ENCODE data around the gene PURA.

Gene PURA

DNA sequence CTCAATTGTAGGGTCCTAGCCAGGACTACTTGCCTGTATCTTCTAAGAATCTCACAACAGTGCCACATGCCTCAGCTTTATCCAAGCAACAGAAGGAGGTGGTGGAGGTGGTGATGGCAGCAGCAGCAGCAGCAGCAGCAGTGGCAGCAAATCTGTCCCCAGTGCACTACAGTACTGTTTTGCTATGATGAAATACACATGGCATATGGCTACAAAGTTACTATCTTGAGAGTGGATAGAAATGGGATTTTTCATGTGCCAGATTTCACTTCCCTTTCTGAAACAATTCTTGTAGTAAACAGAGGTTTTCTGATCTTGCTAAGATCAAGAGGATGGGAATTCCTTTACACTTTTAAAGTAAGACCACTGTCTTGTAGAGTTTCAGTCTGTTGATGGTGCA is 53.0 kb downstream of the PURA start:
- TF ChIP-seq, protein P1, sequence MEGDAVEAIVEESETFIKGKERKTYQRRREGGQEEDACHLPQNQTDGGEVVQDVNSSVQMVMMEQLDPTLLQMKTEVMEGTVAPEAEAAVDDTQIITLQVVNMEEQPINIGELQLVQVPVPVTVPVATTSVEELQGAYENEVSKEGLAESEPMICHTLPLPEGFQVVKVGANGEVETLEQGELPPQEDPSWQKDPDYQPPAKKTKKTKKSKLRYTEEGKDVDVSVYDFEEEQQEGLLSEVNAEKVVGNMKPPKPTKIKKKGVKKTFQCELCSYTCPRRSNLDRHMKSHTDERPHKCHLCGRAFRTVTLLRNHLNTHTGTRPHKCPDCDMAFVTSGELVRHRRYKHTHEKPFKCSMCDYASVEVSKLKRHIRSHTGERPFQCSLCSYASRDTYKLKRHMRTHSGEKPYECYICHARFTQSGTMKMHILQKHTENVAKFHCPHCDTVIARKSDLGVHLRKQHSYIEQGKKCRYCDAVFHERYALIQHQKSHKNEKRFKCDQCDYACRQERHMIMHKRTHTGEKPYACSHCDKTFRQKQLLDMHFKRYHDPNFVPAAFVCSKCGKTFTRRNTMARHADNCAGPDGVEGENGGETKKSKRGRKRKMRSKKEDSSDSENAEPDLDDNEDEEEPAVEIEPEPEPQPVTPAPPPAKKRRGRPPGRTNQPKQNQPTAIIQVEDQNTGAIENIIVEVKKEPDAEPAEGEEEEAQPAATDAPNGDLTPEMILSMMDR (IDR thresholded peaks at IDR 0.05; ENCODE audit: control insufficient read depth, extremely low read depth, insufficient read depth), result no peak
- no peak for DNase-seq (ENCODE audit: low read depth)
- H3K4me3 ChIP-seq (ENCODE audit: low read depth, low read length), result no peak overlapping the region

DNA sequence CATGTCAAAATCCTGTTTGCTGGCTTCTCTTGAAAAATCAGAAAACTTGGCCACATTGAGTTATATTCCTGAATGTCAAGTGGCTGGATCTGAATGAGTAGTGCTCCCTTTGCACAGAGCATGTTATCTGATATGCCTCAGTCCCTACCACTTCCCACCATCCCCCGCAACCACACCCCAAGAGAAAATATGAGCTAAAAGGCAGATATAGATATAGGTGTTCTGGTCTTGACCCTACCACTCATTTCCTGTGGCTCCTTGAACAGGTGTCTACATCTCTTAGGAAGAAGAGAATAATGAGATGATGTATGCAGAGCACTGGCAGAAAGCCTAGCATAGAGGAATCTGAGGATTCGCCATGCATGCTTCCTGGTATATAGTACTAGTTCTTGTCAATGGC is 54.5 kb downstream of the PURA start:
- no peak for DNase-seq (ENCODE audit: low read depth)
- H3K4me3 ChIP-seq (ENCODE audit: low read depth, low read length), result no peak overlapping the region
- TF ChIP-seq, protein P1 (IDR thresholded peaks at IDR 0.05; ENCODE audit: control insufficient read depth, extremely low read depth, insufficient read depth), result no peak

DNA sequence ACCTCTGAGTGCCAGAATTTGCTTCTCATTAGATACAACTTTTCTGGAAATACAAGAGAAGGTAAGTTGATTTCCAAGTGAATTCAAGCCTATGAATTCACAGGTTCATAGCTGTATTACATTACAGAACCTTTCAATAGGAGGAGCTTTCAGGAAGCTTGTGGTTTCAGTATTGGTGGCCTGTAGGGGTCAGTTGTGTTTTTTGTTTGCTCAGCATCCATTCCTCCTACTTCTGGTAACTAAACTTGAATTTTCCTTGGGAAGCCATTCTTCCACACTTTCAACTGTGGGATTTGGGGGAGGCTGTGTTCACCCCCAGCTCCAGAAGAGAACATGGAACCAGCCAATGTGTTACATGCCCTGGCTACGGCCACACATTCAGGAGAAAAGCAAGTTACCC is 55.5 kb downstream of the PURA start:
- no peak for DNase-seq (ENCODE audit: low read depth)
- H3K4me3 ChIP-seq (ENCODE audit: low read depth, low read length), result no peak overlapping the region
- TF ChIP-seq, protein P1 (IDR thresholded peaks at IDR 0.05; ENCODE audit: control insufficient read depth, extremely low read depth, insufficient read depth), result no peak

DNA sequence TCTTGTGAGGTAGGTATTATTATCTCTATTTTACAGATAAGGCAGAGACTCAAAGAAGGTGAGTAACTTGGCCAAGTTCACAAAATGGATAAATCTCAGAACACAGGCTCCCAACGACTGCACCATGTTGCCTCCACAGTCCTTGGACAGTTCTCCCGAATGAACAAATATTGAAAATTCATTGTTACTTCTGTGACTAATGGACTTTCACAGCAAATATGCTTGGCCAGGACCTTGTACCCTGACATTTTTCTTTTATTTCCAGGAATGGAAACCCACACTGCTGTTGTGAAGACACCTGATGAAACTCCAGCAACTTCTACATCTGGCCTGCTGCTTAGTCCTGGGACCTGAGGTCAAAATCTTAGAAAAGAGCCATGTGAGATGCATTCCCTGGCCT is 58.6 kb downstream of the PURA start:
- no peak for DNase-seq (ENCODE audit: low read depth)
- no peak overlapping the region for H3K4me3 ChIP-seq (ENCODE audit: low read depth, low read length)
- TF ChIP-seq, protein P1 (IDR thresholded peaks at IDR 0.05; ENCODE audit: control insufficient read depth, extremely low read depth, insufficient read depth), result no peak

DNA sequence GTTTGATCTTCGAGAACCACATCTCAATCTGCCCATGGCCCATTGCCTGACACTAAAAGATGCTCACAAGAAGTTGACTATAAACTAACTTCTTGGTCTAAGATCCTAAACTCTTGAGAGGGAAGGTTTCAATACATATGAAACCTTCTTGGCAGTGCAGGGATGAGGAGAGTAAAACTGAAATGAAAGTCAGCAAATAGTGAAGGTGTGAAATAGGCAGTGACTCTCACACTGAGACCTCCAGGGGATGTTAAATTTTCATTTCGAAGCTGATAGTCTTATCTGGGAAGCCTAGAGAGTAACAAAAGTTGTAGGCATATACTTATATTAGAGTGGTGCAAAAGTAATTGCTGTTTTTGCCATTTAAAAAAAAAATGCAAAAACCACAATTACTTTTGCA is 60.1 kb downstream of the PURA start:
- H3K4me3 ChIP-seq (ENCODE audit: low read depth, low read length), result no peak overlapping the region
- DNase-seq (ENCODE audit: low read depth), result no peak
- TF ChIP-seq, protein P1 (IDR thresholded peaks at IDR 0.05; ENCODE audit: control insufficient read depth, extremely low read depth, insufficient read depth), result no peak

DNA sequence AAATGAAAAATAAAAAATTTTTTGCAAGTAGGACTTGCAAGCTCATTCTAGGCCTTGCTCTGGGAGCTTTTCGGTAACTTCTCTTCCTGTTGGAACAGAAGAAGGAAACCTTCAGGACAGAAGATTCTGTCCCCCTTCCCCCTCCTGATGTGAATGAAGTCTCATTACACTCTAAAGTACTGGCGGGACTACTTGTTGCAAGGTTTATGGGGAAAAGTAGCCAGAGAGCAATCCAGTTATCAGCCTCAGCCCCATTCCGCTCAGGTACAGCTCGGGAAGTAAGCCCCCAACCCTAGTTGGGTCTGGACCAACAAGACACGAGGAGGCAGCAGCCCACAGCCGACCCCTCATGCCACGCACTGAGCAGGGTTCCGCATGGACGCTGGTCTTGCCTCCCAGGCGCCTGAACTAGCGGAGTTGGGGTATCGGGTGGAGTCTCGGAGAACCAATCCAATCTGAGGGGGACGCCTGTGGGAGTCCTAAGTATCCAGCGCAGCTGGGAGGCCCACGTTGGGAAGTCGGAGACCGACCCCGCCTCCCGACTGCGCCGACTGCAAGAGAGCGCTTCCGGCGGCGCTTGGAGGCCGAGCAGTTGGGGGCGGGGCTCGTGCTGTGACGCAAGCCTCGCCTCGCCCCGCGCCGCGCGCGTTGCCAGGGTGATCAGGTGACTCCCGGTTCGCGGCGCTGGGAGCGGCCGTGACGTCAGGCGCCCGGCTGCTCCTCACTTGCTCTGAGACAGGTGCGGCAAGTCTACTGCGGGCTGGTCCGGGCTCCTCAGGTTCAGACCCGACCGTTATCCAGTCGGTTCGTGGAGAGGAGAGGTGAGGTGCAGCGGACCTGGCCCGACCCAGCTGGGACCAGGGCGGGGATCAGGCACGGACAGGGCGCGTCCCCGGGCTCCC is 60.8 kb downstream of the PURA start, which contains the start of gene CYSTM1:
CYSTM1 (plus strand) TSS at position 724 of the 902 bp plus-strand sequence. CDS start 19,278 bp downstream, outside the sequence.
- DNase-seq (ENCODE audit: low read depth), result peak; percentile 87
- H3K4me3 ChIP-seq (ENCODE audit: low read depth, low read length), result peak within 1 kb of the TSS; percentile 80
- TF ChIP-seq, protein P1 (IDR thresholded peaks at IDR 0.05; ENCODE audit: control insufficient read depth, extremely low read depth, insufficient read depth), result no peak
